ENCODE data around the gene MAP3K20.

Gene MAP3K20

DNA sequence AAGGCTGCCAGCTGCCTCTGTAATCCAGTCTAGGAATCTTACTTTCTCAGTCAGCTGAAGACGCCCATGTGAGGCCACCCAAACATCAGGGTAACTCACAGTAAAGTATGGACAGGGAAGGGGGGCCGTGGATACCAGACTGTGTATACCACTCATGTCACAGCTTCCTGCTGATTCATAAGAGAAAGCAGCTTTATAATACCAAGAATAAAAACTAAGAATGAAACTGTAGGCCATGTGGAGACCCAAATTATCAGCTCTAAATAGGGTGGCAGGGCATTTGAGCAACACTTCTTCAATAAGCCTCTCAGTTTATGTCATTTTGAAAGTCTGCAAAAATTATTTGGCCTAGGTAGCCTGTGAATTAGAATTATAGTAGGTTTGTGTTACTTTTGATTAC is 164.0 kb downstream of the MAP3K20 start:
- H3K9ac ChIP-seq (ENCODE audit: low read depth in 1 of 2, low read length in 2 of 2), result no peak overlapping the region
- H3K9me3 ChIP-seq (ENCODE audit: control insufficient read depth in 2 of 2, low read length in 2 of 2), result no peaks in the 10 kb centered on the region
- H3K4me3 ChIP-seq (ENCODE audit: low read length in 2 of 2), result no peak overlapping the region
- H3K36me3 ChIP-seq (ENCODE audit: control insufficient read depth in 2 of 2, insufficient read depth in 2 of 2, low read length in 2 of 2), result no peaks in the 10 kb centered on the region
- no peaks in the 10 kb centered on the region for H3K27me3 ChIP-seq (ENCODE audit: control insufficient read depth in 2 of 2, insufficient read depth in 2 of 2, low read length in 2 of 2)
- H3K4me1 ChIP-seq (ENCODE audit: control insufficient read depth in 2 of 2, insufficient read depth in 2 of 2, low read length in 2 of 2), result no peaks in the 10 kb centered on the region
- no peak overlapping the region for H3K27ac ChIP-seq (ENCODE audit: low read depth in 2 of 2, low read length in 2 of 2)

DNA sequence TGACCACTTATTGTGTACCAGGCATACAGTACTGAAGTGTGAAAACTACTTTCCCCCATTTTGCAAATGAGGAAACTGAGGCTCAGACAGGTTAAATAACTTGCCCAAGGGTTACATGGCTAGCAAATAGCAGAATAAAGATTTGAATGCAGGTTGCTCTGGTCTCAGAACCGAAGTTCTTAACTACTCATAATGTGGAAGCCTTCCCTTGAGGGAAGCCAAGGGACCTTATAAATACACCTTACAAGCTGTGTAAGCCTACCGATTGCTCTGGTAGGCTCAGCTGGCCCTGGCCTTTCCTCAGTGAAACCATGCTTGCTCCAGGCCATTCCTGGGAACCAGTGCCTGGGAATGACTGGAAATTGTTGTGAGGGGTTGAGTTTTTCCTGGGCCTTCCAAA is 164.4 kb downstream of the MAP3K20 start:
- H3K27me3 ChIP-seq (ENCODE audit: control insufficient read depth in 2 of 2, insufficient read depth in 2 of 2, low read length in 2 of 2), result no peaks in the 10 kb centered on the region
- no peak overlapping the region for H3K9ac ChIP-seq (ENCODE audit: low read depth in 1 of 2, low read length in 2 of 2)
- no peak overlapping the region for H3K4me3 ChIP-seq (ENCODE audit: low read length in 2 of 2)
- no peak overlapping the region for H3K27ac ChIP-seq (ENCODE audit: low read depth in 2 of 2, low read length in 2 of 2)
- no peaks in the 10 kb centered on the region for H3K36me3 ChIP-seq (ENCODE audit: control insufficient read depth in 2 of 2, insufficient read depth in 2 of 2, low read length in 2 of 2)
- no peaks in the 10 kb centered on the region for H3K9me3 ChIP-seq (ENCODE audit: control insufficient read depth in 2 of 2, low read length in 2 of 2)
- H3K4me1 ChIP-seq (ENCODE audit: control insufficient read depth in 2 of 2, insufficient read depth in 2 of 2, low read length in 2 of 2), result no peaks in the 10 kb centered on the region

DNA sequence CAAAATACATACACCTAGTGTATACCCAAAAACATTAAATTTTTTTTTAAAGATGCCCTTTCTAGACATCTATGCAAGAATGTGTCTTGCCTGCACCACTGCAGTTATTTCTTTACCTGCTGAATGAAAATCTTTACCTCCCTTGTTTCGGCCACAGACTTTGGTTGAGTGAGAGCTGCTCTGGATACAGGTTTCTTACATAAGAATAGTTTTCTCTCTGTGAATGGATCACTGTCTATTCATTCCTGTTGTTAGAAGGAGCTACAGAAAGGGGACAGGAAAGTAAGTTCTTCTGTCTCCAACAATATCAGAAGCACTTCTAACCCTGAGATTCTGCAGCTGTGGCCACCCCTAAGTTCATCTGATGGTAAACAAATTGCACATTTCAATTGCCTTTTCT is 166.0 kb downstream of the MAP3K20 start:
- H3K36me3 ChIP-seq (ENCODE audit: control insufficient read depth in 2 of 2, insufficient read depth in 2 of 2, low read length in 2 of 2), result no peaks in the 10 kb centered on the region
- H3K9ac ChIP-seq (ENCODE audit: low read depth in 1 of 2, low read length in 2 of 2), result no peak overlapping the region
- no peak overlapping the region for H3K4me3 ChIP-seq (ENCODE audit: low read length in 2 of 2)
- H3K27ac ChIP-seq (ENCODE audit: low read depth in 2 of 2, low read length in 2 of 2), result no peak overlapping the region
- no peaks in the 10 kb centered on the region for H3K27me3 ChIP-seq (ENCODE audit: control insufficient read depth in 2 of 2, insufficient read depth in 2 of 2, low read length in 2 of 2)
- H3K4me1 ChIP-seq (ENCODE audit: control insufficient read depth in 2 of 2, insufficient read depth in 2 of 2, low read length in 2 of 2), result no peaks in the 10 kb centered on the region
- no peaks in the 10 kb centered on the region for H3K9me3 ChIP-seq (ENCODE audit: control insufficient read depth in 2 of 2, low read length in 2 of 2)

DNA sequence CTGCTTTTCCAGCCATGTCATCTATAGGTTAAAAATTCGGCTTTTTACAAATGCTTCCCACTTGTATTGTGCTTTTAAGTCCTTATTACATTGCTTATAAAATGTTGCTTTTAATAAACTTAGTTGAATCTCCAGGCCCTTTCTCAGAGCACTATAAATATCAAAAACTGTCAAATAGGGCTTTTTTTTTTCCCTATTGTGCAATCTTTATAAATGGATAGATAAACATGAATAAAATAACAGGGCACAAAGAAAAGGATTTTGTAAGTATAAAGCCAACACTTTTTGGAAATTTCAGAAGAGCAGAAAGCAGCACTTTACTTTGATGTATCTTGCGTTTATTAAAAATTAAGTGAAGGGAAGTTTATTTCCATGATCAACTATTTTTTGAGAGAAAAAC is 171.5 kb downstream of the MAP3K20 start:
- no peaks in the 10 kb centered on the region for H3K36me3 ChIP-seq (ENCODE audit: control insufficient read depth in 2 of 2, insufficient read depth in 2 of 2, low read length in 2 of 2)
- H3K9me3 ChIP-seq (ENCODE audit: control insufficient read depth in 2 of 2, low read length in 2 of 2), result no peaks in the 10 kb centered on the region
- H3K27me3 ChIP-seq (ENCODE audit: control insufficient read depth in 2 of 2, insufficient read depth in 2 of 2, low read length in 2 of 2), result no peaks in the 10 kb centered on the region

DNA sequence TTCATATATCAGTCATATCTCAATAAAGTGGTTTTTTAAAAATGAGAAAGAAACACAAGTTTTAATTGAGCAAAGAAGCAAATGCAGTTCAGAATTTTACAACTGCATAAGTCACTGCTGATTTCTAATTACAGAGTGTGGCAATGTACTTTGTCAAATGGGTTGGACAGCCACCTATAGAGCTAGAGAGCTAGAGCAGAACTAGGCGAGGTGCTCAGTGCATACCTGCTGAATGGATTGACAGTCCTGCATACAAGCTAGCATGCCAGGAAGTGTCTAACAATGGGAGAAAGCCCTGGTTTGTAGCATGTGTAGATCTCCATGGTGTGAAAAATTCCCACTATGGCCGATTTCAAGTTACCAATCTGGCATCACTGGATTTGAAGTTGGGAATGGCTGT is 172.7 kb downstream of the MAP3K20 start:
- no peak overlapping the region for H3K9ac ChIP-seq (ENCODE audit: low read depth in 1 of 2, low read length in 2 of 2)
- no peaks in the 10 kb centered on the region for H3K27me3 ChIP-seq (ENCODE audit: control insufficient read depth in 2 of 2, insufficient read depth in 2 of 2, low read length in 2 of 2)
- H3K27ac ChIP-seq (ENCODE audit: low read depth in 2 of 2, low read length in 2 of 2), result no peak overlapping the region
- no peaks in the 10 kb centered on the region for H3K36me3 ChIP-seq (ENCODE audit: control insufficient read depth in 2 of 2, insufficient read depth in 2 of 2, low read length in 2 of 2)
- H3K9me3 ChIP-seq (ENCODE audit: control insufficient read depth in 2 of 2, low read length in 2 of 2), result no peaks in the 10 kb centered on the region
- no peak overlapping the region for H3K4me3 ChIP-seq (ENCODE audit: low read length in 2 of 2)
- no peaks in the 10 kb centered on the region for H3K4me1 ChIP-seq (ENCODE audit: control insufficient read depth in 2 of 2, insufficient read depth in 2 of 2, low read length in 2 of 2)

More for the DNA sequence above, 171.5 kb downstream of the MAP3K20 start:
- Histone ChIP-seq H3K4me3 (ENCODE audit: low read length in 2 of 2) (no peak overlapping the region), H3K4me1 (ENCODE audit: control insufficient read depth in 2 of 2, insufficient read depth in 2 of 2, low read length in 2 of 2) (no peaks in the 10 kb centered on the region), H3K27ac (ENCODE audit: low read depth in 2 of 2, low read length in 2 of 2) (no peak overlapping the region), H3K9ac (ENCODE audit: low read depth in 1 of 2, low read length in 2 of 2) (no peak overlapping the region)

DNA sequence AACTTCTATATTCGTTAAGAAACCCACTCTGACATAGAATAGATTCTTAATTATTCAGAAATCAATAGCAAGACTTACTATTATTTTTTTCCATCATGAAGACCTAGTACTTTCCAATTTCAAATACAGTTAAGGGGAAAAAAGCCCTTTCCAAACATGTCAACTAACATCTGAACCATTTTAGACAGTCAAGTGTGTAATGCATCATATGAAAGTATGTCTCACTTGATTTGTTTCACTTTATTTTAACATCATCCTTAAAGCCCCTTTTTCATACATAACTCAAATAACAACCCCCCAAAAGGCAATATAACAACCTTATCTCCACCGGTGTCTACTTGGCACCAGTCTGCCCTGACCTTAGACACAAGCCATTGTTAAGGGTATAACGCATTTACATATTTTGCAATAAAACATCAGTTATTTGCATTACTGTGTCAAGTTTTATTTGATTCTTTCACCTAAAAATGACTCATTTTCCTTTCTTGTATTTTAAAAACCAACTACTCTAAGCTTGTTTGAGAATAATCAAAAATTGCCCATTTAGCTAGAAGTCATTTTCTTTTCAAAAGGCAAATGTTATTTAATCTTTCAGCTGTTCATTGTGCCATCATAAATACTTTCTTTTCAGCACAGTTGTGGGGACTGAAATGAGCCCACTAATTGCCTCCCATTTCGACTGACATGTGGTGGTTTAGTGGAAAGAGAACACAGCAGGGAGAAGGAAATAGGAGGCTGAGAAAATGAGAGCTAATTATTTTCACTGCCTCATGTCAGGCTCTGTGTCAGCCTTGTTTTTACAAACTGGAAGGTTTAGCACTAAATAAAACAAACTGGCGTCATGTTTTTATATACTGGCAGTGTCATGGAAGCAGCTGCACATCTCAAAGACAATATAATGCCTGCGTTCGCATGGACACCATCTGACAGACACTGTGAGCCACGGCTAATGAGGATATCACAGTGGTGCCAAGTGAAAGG is 174.3 kb downstream of the MAP3K20 start:
- Histone ChIP-seq H3K9ac (ENCODE audit: low read depth in 1 of 2, low read length in 2 of 2) (no peak overlapping the region), H3K27ac (ENCODE audit: low read depth in 2 of 2, low read length in 2 of 2) (no peak overlapping the region), H3K9me3 (ENCODE audit: control insufficient read depth in 2 of 2, low read length in 2 of 2) (no peaks in the 10 kb centered on the region), H3K27me3 (ENCODE audit: control insufficient read depth in 2 of 2, insufficient read depth in 2 of 2, low read length in 2 of 2) (no peaks in the 10 kb centered on the region), H3K4me3 (ENCODE audit: low read length in 2 of 2) (no peak overlapping the region), H3K36me3 (ENCODE audit: control insufficient read depth in 2 of 2, insufficient read depth in 2 of 2, low read length in 2 of 2) (no peaks in the 10 kb centered on the region), H3K4me1 (ENCODE audit: control insufficient read depth in 2 of 2, insufficient read depth in 2 of 2, low read length in 2 of 2) (no peaks in the 10 kb centered on the region)

DNA sequence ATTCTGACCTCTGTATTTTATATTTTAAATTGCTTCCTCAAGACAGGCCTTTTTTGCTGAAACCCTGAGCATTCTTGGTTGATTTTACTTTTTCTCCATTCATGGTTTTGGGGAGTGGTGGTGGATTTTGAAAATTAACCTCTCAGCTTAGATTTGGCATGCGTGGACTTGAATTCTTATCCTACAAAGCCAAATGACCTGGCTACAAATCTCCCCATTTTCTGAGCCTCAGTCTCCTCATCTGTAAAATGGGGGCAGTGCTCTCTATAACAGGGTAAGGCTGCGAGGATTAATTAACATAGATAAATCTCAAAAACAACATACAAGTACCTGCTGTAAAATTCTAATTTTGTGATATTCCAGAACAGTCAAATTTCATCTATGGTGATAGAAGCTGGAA is 175.6 kb downstream of the MAP3K20 start:
- H3K27ac ChIP-seq (ENCODE audit: low read depth in 2 of 2, low read length in 2 of 2), result no peak overlapping the region
- H3K9ac ChIP-seq (ENCODE audit: low read depth in 1 of 2, low read length in 2 of 2), result no peak overlapping the region
- no peaks in the 10 kb centered on the region for H3K9me3 ChIP-seq (ENCODE audit: control insufficient read depth in 2 of 2, low read length in 2 of 2)
- no peaks in the 10 kb centered on the region for H3K27me3 ChIP-seq (ENCODE audit: control insufficient read depth in 2 of 2, insufficient read depth in 2 of 2, low read length in 2 of 2)
- no peak overlapping the region for H3K4me3 ChIP-seq (ENCODE audit: low read length in 2 of 2)
- H3K4me1 ChIP-seq (ENCODE audit: control insufficient read depth in 2 of 2, insufficient read depth in 2 of 2, low read length in 2 of 2), result no peaks in the 10 kb centered on the region
- H3K36me3 ChIP-seq (ENCODE audit: control insufficient read depth in 2 of 2, insufficient read depth in 2 of 2, low read length in 2 of 2), result no peaks in the 10 kb centered on the region

DNA sequence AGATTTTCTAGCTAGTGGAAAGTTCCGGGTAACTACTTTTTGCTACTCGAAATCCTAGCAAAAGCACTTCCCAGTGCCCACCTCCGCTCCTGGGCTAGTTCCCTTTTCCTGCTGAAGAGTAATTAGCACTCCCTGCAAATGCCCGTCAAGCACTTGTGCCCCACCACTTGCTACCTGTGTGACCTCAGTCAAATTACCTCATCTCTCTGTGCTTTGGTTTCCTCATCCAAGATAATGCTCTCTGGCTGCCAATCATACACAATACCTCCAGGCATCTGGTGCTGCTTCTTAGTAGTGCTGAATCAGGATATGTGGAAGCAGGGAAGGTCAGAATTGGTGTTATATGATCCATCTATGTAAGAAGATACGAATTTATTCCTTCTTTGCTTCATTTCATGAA is 176.9 kb downstream of the MAP3K20 start:
- Histone ChIP-seq H3K36me3 (ENCODE audit: control insufficient read depth in 2 of 2, insufficient read depth in 2 of 2, low read length in 2 of 2) (no peaks in the 10 kb centered on the region), H3K27ac (ENCODE audit: low read depth in 2 of 2, low read length in 2 of 2) (no peak overlapping the region), H3K9ac (ENCODE audit: low read depth in 1 of 2, low read length in 2 of 2) (no peak overlapping the region), H3K4me1 (ENCODE audit: control insufficient read depth in 2 of 2, insufficient read depth in 2 of 2, low read length in 2 of 2) (no peaks in the 10 kb centered on the region), H3K27me3 (ENCODE audit: control insufficient read depth in 2 of 2, insufficient read depth in 2 of 2, low read length in 2 of 2) (no peaks in the 10 kb centered on the region), H3K4me3 (ENCODE audit: low read length in 2 of 2) (no peak overlapping the region), H3K9me3 (ENCODE audit: control insufficient read depth in 2 of 2, low read length in 2 of 2) (no peaks in the 10 kb centered on the region)

DNA sequence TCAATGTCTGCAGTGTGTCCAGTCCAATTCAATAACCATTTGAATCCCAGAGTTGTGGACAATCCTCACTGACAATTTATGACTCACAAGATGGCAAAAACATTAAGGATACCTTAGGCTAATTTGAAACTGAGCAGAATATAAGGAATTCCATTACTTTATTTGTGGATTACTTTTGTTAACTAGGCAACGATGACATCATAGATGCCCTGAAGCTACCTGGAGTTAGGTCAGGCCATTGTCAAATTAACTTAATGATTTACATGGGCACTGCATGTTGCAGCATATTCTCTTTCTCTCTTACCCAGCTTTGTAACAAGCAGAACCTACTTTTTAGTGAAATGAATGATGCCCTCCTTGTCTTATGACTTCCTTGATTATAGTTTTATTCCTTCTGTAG is 179.0 kb downstream of the MAP3K20 start:
- Histone ChIP-seq H3K27ac (ENCODE audit: low read depth in 2 of 2, low read length in 2 of 2) (no peak overlapping the region), H3K9ac (ENCODE audit: low read depth in 1 of 2, low read length in 2 of 2) (no peak overlapping the region), H3K27me3 (ENCODE audit: control insufficient read depth in 2 of 2, insufficient read depth in 2 of 2, low read length in 2 of 2) (no peaks in the 10 kb centered on the region), H3K36me3 (ENCODE audit: control insufficient read depth in 2 of 2, insufficient read depth in 2 of 2, low read length in 2 of 2) (no peaks in the 10 kb centered on the region), H3K4me3 (ENCODE audit: low read length in 2 of 2) (no peak overlapping the region), H3K9me3 (ENCODE audit: control insufficient read depth in 2 of 2, low read length in 2 of 2) (no peaks in the 10 kb centered on the region), H3K4me1 (ENCODE audit: control insufficient read depth in 2 of 2, insufficient read depth in 2 of 2, low read length in 2 of 2) (no peaks in the 10 kb centered on the region)

DNA sequence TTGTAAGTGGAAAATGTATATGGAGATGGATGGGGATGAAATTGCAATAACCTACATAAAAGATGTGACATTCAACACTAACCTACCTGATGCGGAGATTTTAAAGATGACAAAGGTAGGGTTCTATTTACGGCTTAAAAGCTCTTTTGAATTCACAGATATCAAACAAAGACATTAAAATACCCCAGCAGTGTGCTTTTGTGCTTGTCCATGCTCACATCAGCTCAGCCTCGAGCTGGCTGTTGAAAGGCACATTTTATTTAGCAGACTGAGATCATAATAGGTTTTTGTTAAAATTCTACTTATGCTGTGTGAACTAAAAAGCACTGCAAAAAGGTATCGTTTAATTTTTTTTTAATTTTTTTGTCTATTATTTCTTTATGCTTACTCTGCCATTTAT is 183.1 kb downstream of the MAP3K20 start:
- H3K36me3 ChIP-seq (ENCODE audit: control insufficient read depth in 2 of 2, insufficient read depth in 2 of 2, low read length in 2 of 2), result no peaks in the 10 kb centered on the region
- H3K4me1 ChIP-seq (ENCODE audit: control insufficient read depth in 2 of 2, insufficient read depth in 2 of 2, low read length in 2 of 2), result no peaks in the 10 kb centered on the region
- no peaks in the 10 kb centered on the region for H3K9me3 ChIP-seq (ENCODE audit: control insufficient read depth in 2 of 2, low read length in 2 of 2)
- no peaks in the 10 kb centered on the region for H3K27me3 ChIP-seq (ENCODE audit: control insufficient read depth in 2 of 2, insufficient read depth in 2 of 2, low read length in 2 of 2)
- H3K9ac ChIP-seq (ENCODE audit: low read depth in 1 of 2, low read length in 2 of 2), result no peak overlapping the region
- no peak overlapping the region for H3K4me3 ChIP-seq (ENCODE audit: low read length in 2 of 2)
- H3K27ac ChIP-seq (ENCODE audit: low read depth in 2 of 2, low read length in 2 of 2), result no peak overlapping the region
